CD14-positive monocyte (primary cell): ENCODE data around the gene GRK5. TPM values are rescaled to one million over a fixed set of nuclear protein-coding genes. Genes with fewer than 3 reads are reported as not detected.

ENCODE experiments used
- DNase-seq, 3 donors: peaks; one replicate each; pipeline ENCODE4 v3.0.0-alpha.2; 2011 to 2022
- H2AFZ ChIP-seq: 2 replicates; pipeline ENCODE4 v1.6.0; 2012; ENCODE audit warnings: mild to moderate bottlenecking, low read depth, low read length, inconsistent platforms; ENCODE audit not compliant: insufficient read depth, poor library complexity, severe bottlenecking
- H3K27ac ChIP-seq, 2 donors: 1 replicate in 1 of 2; 2 replicates in 1 of 2; pipeline ENCODE4 v1.5.1; 2012 to 2013; ENCODE audit warnings: low read length in 2 of 2, control low read depth in 1 of 2, inconsistent platforms in 1 of 2, low read depth in 1 of 2, mild to moderate bottlenecking in 1 of 2
- H3K27me3 ChIP-seq, 2 donors: one replicate each; pipeline versions ENCODE4 v1.6.0 to v1.6.1; 2011 to 2013; ENCODE audit warnings: low read length in 2 of 2; ENCODE audit not compliant: control insufficient read depth in 2 of 2, insufficient read depth in 2 of 2
- H3K36me3 ChIP-seq, 2 donors: replicated peaks in 1 of 2; 1 replicate in 1 of 2; 2 replicates in 1 of 2; pipeline versions ENCODE4 v1.5.1 to v1.6.1; 2012 to 2013; ENCODE audit warnings: low read length in 2 of 2, control low read depth in 1 of 2, inconsistent platforms in 1 of 2, mild to moderate bottlenecking in 1 of 2; ENCODE audit not compliant: insufficient read depth in 2 of 2, control insufficient read depth in 1 of 2
- H3K4me1 ChIP-seq, 2 donors: 1 replicate in 1 of 2; 2 replicates in 1 of 2; pipeline versions ENCODE4 v1.5.1 to v1.6.1; 2012 to 2013; ENCODE audit warnings: low read length in 2 of 2, control low read depth in 1 of 2, inconsistent platforms in 1 of 2, mild to moderate bottlenecking in 1 of 2, moderate library complexity in 1 of 2; ENCODE audit not compliant: insufficient read depth in 2 of 2, control insufficient read depth in 1 of 2
- H3K4me2 ChIP-seq: replicated peaks from 2 replicates; pipeline ENCODE3; 2012; ENCODE audit warnings: low read length, moderate library complexity, mild to moderate bottlenecking; ENCODE audit not compliant: poor library complexity, severe bottlenecking; ENCODE audit errors: extremely low read depth
- H3K4me3 ChIP-seq, 3 experiments: fragments of 200-600 bp in 1 of 3; sonication (generic) in 1 of 3; replicated peaks in 1 of 3; 1 replicate in 2 of 3; 2 replicates in 1 of 3; pipeline ENCODE4 v1.5.1; 2011 to 2013; ENCODE audit warnings: low read length in 3 of 3, mild to moderate bottlenecking in 3 of 3, control low read depth in 2 of 3, low read depth in 2 of 3, inconsistent platforms in 1 of 3, moderate library complexity in 1 of 3
- H3K79me2 ChIP-seq: 2 replicates; pipeline ENCODE4 v1.6.0; 2012; ENCODE audit warnings: mild to moderate bottlenecking, control low read depth, inconsistent platforms, low read length, moderate library complexity; ENCODE audit not compliant: insufficient read depth
- H3K9ac ChIP-seq: 2 replicates; pipeline ENCODE4 v1.6.0; 2017; ENCODE audit warnings: low read length, mild to moderate bottlenecking; ENCODE audit not compliant: insufficient read depth, poor library complexity, severe bottlenecking
- H3K9me3 ChIP-seq, 2 donors: replicated peaks in 1 of 2; 1 replicate in 1 of 2; 2 replicates in 1 of 2; pipeline versions ENCODE4 v1.5.1 to v1.6.1; 2012 to 2013; ENCODE audit warnings: low read length in 2 of 2, control low read depth in 1 of 2; ENCODE audit not compliant: control insufficient read depth in 1 of 2, insufficient read depth in 1 of 2
- H4K20me1 ChIP-seq: 2 replicates; pipeline ENCODE4 v1.6.0; 2012; ENCODE audit warnings: mild to moderate bottlenecking, low read length, control low read depth, moderate library complexity; ENCODE audit not compliant: insufficient read depth
- H3K27ac Mint-ChIP-seq, 7 donors: one replicate each; pipeline ENCODE4 v1.8.0; 2020; ENCODE audit warnings: mild to moderate bottlenecking in 7 of 7, mixed read lengths in 7 of 7, moderate library complexity in 6 of 7, inconsistent platforms in 2 of 7
- H3K27me3 Mint-ChIP-seq, 3 donors: one replicate each; pipeline ENCODE4 v1.8.0; 2021 to 2022; ENCODE audit warnings: low read depth in 3 of 3, mild to moderate bottlenecking in 3 of 3, mixed read lengths in 3 of 3, moderate library complexity in 3 of 3, inconsistent platforms in 1 of 3
- H3K36me3 Mint-ChIP-seq, 2 donors: one replicate each; pipeline ENCODE4 v1.8.0; 2020; ENCODE audit warnings: mixed read lengths in 2 of 2, inconsistent platforms in 1 of 2, mild to moderate bottlenecking in 1 of 2
- H3K4me1 Mint-ChIP-seq: one replicate; pipeline ENCODE4 v1.8.0; 2020; ENCODE audit warnings: mild to moderate bottlenecking, mixed read lengths
- H3K4me3 Mint-ChIP-seq, 2 donors: one replicate each; pipeline ENCODE4 v1.8.0; 2020; ENCODE audit warnings: mild to moderate bottlenecking in 2 of 2, mixed read lengths in 2 of 2, moderate library complexity in 1 of 2
- H3K9me3 Mint-ChIP-seq, 7 donors: one replicate each; pipeline ENCODE4 v1.8.0; 2020 to 2022; ENCODE audit warnings: mixed read lengths in 7 of 7, mild to moderate bottlenecking in 6 of 7, moderate library complexity in 6 of 7, inconsistent platforms in 2 of 7
- WGBS: methylation state at CpG from one replicate; pipeline ENCODE4 v1.1.5; 2013; ENCODE audit warnings: missing lambda C conversion rate; ENCODE audit not compliant: insufficient coverage; 5-methylcytosine and 5-hydroxymethylcytosine counted together
- intact Hi-C, 2 donors: fragments of 100-400 bp; cut with micrococcal nuclease; formaldehyde crosslinking; loops; one replicate each; pipeline versions ENCODE4 v1.15.0 to v1.15.1; 2023
- polyA plus RNA-seq, 3 donors: library from polyadenylated mRNA; depleted of rRNA in 1 of 3; unstranded in 2 of 3; stranded (reverse) in 1 of 3; fragments of 300-500 nt in 2 of 3; fragments of >200 nt in 1 of 3; fragmentation: Illumina TruSeq in 2 of 3; gene quantifications; 1 replicate in 2 of 3; 2 replicates in 1 of 3; pipeline ENCODE4 v1.2.3, GENCODE V29; 2012 to 2021
- TF ChIP-seq, protein P1 (sequence below): fragments of 200-600 bp; IDR thresholded peaks from one replicate; pipeline ENCODE4 v1.8.0; 2022; ENCODE audit warnings: antibody characterized with exemption, mild to moderate bottlenecking

Gene GRK5
- polyA plus RNA-seq, 3 donors: 1.2 to 6.5 (median 2.8) TPM

- DNase-seq: no peak
- peaks cover 0 to 1% (median 0%) of the 10 kb centered on the region in 3 donors for H3K27me3 Mint-ChIP-seq
- H3K79me2 ChIP-seq: peaks cover 25% of the 10 kb centered on the region
- no peaks in the 10 kb centered on the region for H4K20me1 ChIP-seq
- peaks cover 35 to 49% of the 10 kb centered on the region in 2 donors for H3K36me3 Mint-ChIP-seq
- H3K36me3 ChIP-seq: peaks cover 28 to 53% of the 10 kb centered on the region in 2 donors
- no peaks in the 10 kb centered on the region for H3K9me3 Mint-ChIP-seq
- H3K9ac ChIP-seq: no peak overlapping the region
- H3K9me3 ChIP-seq: no peaks in the 10 kb centered on the region
- peaks cover 21 to 26% of the 10 kb centered on the region in 2 donors for H3K4me1 ChIP-seq
- peaks cover 29% of the 10 kb centered on the region for H3K4me1 Mint-ChIP-seq
- intact Hi-C loops: no loop called here
- no peak overlapping the region for H3K4me2 ChIP-seq
- no peak overlapping the region for H3K4me3 ChIP-seq
- WGBS: 94% methylated on average over 8 of the region's 11 CpGs
- no peaks in the 10 kb centered on the region for H3K27me3 ChIP-seq
- no peak overlapping the region for H3K4me3 Mint-ChIP-seq
- H3K27ac Mint-ChIP-seq: no peak overlapping the region
- TF ChIP-seq, protein P1, sequence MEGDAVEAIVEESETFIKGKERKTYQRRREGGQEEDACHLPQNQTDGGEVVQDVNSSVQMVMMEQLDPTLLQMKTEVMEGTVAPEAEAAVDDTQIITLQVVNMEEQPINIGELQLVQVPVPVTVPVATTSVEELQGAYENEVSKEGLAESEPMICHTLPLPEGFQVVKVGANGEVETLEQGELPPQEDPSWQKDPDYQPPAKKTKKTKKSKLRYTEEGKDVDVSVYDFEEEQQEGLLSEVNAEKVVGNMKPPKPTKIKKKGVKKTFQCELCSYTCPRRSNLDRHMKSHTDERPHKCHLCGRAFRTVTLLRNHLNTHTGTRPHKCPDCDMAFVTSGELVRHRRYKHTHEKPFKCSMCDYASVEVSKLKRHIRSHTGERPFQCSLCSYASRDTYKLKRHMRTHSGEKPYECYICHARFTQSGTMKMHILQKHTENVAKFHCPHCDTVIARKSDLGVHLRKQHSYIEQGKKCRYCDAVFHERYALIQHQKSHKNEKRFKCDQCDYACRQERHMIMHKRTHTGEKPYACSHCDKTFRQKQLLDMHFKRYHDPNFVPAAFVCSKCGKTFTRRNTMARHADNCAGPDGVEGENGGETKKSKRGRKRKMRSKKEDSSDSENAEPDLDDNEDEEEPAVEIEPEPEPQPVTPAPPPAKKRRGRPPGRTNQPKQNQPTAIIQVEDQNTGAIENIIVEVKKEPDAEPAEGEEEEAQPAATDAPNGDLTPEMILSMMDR: no peak
- H3K27ac ChIP-seq: no peak overlapping the region
- no peak overlapping the region for H2AFZ ChIP-seq
Measured at GRCh38 chr10:119161680-119162451, 45.5 kb upstream of the GRK5 start.

GRCh38 chr10:119162452-119163092 is 44.8 kb upstream of the GRK5 start:
- Mint-ChIP-seq H3K27ac (peak overlapping the region in 1 of 7 donors; percentile 68), H3K9me3 (no peaks in the 10 kb centered on the region), H3K4me1 (peaks cover 33% of the 10 kb centered on the region), H3K4me3 (no peak overlapping the region), H3K36me3 (peaks cover 40 to 53% of the 10 kb centered on the region in 2 donors), H3K27me3 (peaks cover 0 to 1% (median 0%) of the 10 kb centered on the region in 3 donors)
- WGBS: 90% methylated on average over 4 of the region's 5 CpGs
- H3K4me2 ChIP-seq: no peak overlapping the region
- intact Hi-C loops: no loop called here
- TF ChIP-seq, protein P1: no peak
- H3K36me3 ChIP-seq: peaks cover 26 to 50% of the 10 kb centered on the region in 2 donors
- no peak overlapping the region for H3K9ac ChIP-seq
- no peak overlapping the region for H2AFZ ChIP-seq
- H3K4me3 ChIP-seq: no peak overlapping the region
- H3K27ac ChIP-seq: no peak overlapping the region
- peaks cover 25% of the 10 kb centered on the region for H3K79me2 ChIP-seq
- peaks cover 22 to 28% of the 10 kb centered on the region in 2 donors for H3K4me1 ChIP-seq
- H3K9me3 ChIP-seq: no peaks in the 10 kb centered on the region
- no peak for DNase-seq
- no peaks in the 10 kb centered on the region for H3K27me3 ChIP-seq
- H4K20me1 ChIP-seq: no peaks in the 10 kb centered on the region
